Islet precursor cell (in vitro differentiated cells): ENCODE measurements around the gene PSG5.
"Not testable (repeated sequence)": the region's sequence is repeated elsewhere in the genome, so short reads cannot be mapped to it uniquely, and the experiment has no call there.

Experiments used
- DNase-seq: peaks from one replicate; pipeline ENCODE4 v3.0.0-alpha.2; 2018

Gene PSG5

GRCh38 chr19:43186311-43186935 lies at the start of gene PSG5:
Gene PSG5 (minus strand): TSS chr19:43186536. CDS start chr19:43186405, 131 bp downstream.
- not testable (repeated sequence) for DNase-seq

- not testable (repeated sequence) for DNase-seq
Measured at GRCh38 chr19:43235686-43236085, 49.4 kb upstream of the PSG5 start.

- no peak for DNase-seq
Measured at GRCh38 chr19:43229315-43229714, 43.0 kb upstream of the PSG5 start.

GRCh38 chr19:43228730-43229129 lies 42.4 kb upstream of the PSG5 start:
- DNase-seq: not testable (repeated sequence)

- DNase-seq: not testable (repeated sequence)
Measured at GRCh38 chr19:43226986-43227385, 40.6 kb upstream of the PSG5 start.

GRCh38 chr19:43224855-43225253 lies 38.5 kb upstream of the PSG5 start:
- no peak for DNase-seq

- not testable (repeated sequence) for DNase-seq
Measured at GRCh38 chr19:43224201-43224854, 38.0 kb upstream of the PSG5 start.

- not testable (repeated sequence) for DNase-seq
Measured at GRCh38 chr19:43221891-43222290, 35.6 kb upstream of the PSG5 start.

GRCh38 chr19:43219136-43219535 lies 32.8 kb upstream of the PSG5 start:
- not testable (repeated sequence) for DNase-seq

- not testable (repeated sequence) for DNase-seq
Measured at GRCh38 chr19:43215881-43216280, 29.5 kb upstream of the PSG5 start.

GRCh38 chr19:43207991-43208390 lies 21.7 kb upstream of the PSG5 start:
- no peak for DNase-seq

- DNase-seq: not testable (repeated sequence)
Measured at GRCh38 chr19:43207174-43207573, 20.8 kb upstream of the PSG5 start.

- not testable (repeated sequence) for DNase-seq
Measured at GRCh38 chr19:43205471-43206105, 19.3 kb upstream of the PSG5 start, which contains the start of gene PSG4. Gene PSG4 (minus strand): TSS chr19:43205638. CDS start chr19:43205536, 102 bp downstream.

GRCh38 chr19:43203611-43204010 lies 17.3 kb upstream of the PSG5 start:
- not testable (repeated sequence) for DNase-seq

- DNase-seq: not testable (repeated sequence)
Measured at GRCh38 chr19:43201891-43202290, 15.6 kb upstream of the PSG5 start.

- not testable (repeated sequence) for DNase-seq
Measured at GRCh38 chr19:43201337-43201801, 15.0 kb upstream of the PSG5 start.

GRCh38 chr19:43198686-43199419 lies 12.5 kb upstream of the PSG5 start:
- DNase-seq: not testable (repeated sequence)

GRCh38 chr19:43197666-43198397 lies 11.5 kb upstream of the PSG5 start:
- not testable (repeated sequence) for DNase-seq

- not testable (repeated sequence) for DNase-seq
Measured at GRCh38 chr19:43194397-43194796, 8.1 kb upstream of the PSG5 start.

GRCh38 chr19:43192381-43193155 lies 6.2 kb upstream of the PSG5 start:
- DNase-seq: not testable (repeated sequence)

- DNase-seq: not testable (repeated sequence)
Measured at GRCh38 chr19:43188092-43188491, 1.8 kb upstream of the PSG5 start.
